Tibial nerve (tissue), 4 donors: ENCODE data around the gene MGAT3.

Experiments
- EP300 ChIP-seq, 2 donors: sonication (generic); formaldehyde crosslinking; IDR thresholded peaks; one replicate each; pipeline ENCODE4 v1.6.1; 2017; ENCODE audit warnings: antibody characterized with exemption in 2 of 2, mild to moderate bottlenecking in 1 of 2
- TF ChIP-seq, protein P1 (sequence below), 5 experiments: fragments of 200-600 bp in 3 of 5; fragments of 450-650 bp in 2 of 5; sonication (generic) in 3 of 5; IDR thresholded peaks; one replicate each; pipeline ENCODE4 v1.5.1; 2016 to 2019; ENCODE audit warnings: antibody characterized with exemption in 5 of 5, mild to moderate bottlenecking in 3 of 5, moderate library complexity in 2 of 5

DNA sequence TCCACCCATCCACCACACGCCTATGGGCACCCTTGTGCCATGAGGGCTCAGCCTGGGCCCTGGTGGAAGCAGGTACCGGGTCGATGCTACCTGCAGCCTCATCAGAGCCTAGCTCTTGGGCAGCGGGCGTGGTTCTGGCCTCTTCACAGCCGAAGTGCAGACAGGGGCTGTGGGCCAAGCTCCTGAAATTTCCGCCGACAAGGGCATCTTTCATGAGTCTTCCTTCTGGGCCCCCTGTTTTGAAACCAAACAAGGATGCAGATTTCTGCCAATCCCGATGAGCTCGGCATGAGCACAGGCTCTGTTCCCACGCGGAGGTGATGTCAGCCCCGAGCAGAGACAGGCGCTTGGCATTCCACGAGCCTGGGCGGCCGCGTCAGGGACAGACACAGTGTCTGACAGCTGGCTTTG lies 22.6 kb upstream of the MGAT3 start:
- TF ChIP-seq, protein P1, sequence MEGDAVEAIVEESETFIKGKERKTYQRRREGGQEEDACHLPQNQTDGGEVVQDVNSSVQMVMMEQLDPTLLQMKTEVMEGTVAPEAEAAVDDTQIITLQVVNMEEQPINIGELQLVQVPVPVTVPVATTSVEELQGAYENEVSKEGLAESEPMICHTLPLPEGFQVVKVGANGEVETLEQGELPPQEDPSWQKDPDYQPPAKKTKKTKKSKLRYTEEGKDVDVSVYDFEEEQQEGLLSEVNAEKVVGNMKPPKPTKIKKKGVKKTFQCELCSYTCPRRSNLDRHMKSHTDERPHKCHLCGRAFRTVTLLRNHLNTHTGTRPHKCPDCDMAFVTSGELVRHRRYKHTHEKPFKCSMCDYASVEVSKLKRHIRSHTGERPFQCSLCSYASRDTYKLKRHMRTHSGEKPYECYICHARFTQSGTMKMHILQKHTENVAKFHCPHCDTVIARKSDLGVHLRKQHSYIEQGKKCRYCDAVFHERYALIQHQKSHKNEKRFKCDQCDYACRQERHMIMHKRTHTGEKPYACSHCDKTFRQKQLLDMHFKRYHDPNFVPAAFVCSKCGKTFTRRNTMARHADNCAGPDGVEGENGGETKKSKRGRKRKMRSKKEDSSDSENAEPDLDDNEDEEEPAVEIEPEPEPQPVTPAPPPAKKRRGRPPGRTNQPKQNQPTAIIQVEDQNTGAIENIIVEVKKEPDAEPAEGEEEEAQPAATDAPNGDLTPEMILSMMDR (IDR thresholded peaks at IDR 0.05) = no peak
- peak in 1 of 2 donors; percentile 46 for TF ChIP-seq EP300 (IDR thresholded peaks at IDR 0.05)
